GM18517 (cell line): ENCODE results near the gene PTPRN2.

Experiments
- ATAC-seq: cut with Tn5 transposase; IDR thresholded peaks from one replicate; pipeline ENCODE4 v1.9.1; 2021; ENCODE audit warnings: mild to moderate bottlenecking, moderate library complexity; ENCODE audit not compliant: unreplicated experiment

PTPRN2 gene

GRCh38 chr7:157553256-157553655 is 1034.4 kb downstream of the PTPRN2 start:
- ATAC-seq, result no peak

GRCh38 chr7:157552295-157552993 is 1035.2 kb downstream of the PTPRN2 start:
- no peak for ATAC-seq

- no peak for ATAC-seq
These were observed 1036.1 kb downstream of the PTPRN2 start for GRCh38 chr7:157551325-157552070.

- no peak for ATAC-seq
These were observed 1037.0 kb downstream of the PTPRN2 start for GRCh38 chr7:157550300-157551275.

GRCh38 chr7:157549612-157550299 is 1037.9 kb downstream of the PTPRN2 start:
- ATAC-seq, result no peak

- ATAC-seq, result no peak
These were observed 1038.8 kb downstream of the PTPRN2 start for GRCh38 chr7:157548691-157549303.

- ATAC-seq, result no peak
These were observed 1040.0 kb downstream of the PTPRN2 start for GRCh38 chr7:157547611-157548010.

- no peak for ATAC-seq
These were observed 1040.5 kb downstream of the PTPRN2 start for GRCh38 chr7:157547102-157547501.

GRCh38 chr7:157545681-157546060 is 1042.0 kb downstream of the PTPRN2 start:
- no peak for ATAC-seq

- ATAC-seq, result no peak
These were observed 1042.5 kb downstream of the PTPRN2 start for GRCh38 chr7:157544980-157545680.

GRCh38 chr7:157544226-157544625 is 1043.4 kb downstream of the PTPRN2 start:
- ATAC-seq, result no peak

GRCh38 chr7:157543791-157544190 is 1043.8 kb downstream of the PTPRN2 start:
- no peak for ATAC-seq

- no peak for ATAC-seq
These were observed 1044.3 kb downstream of the PTPRN2 start for GRCh38 chr7:157543276-157543675.

- no peak for ATAC-seq
These were observed 1045.3 kb downstream of the PTPRN2 start for GRCh38 chr7:157542068-157543021.

GRCh38 chr7:157541295-157542067 is 1046.1 kb downstream of the PTPRN2 start:
- ATAC-seq, result no peak

- no peak for ATAC-seq
These were observed 1046.9 kb downstream of the PTPRN2 start for GRCh38 chr7:157540606-157541294.

- no peak for ATAC-seq
These were observed 1047.6 kb downstream of the PTPRN2 start for GRCh38 chr7:157540020-157540419.
